Thyroid gland (tissue), 4 donors: ENCODE data around the gene TTBK1. TPM values are rescaled to one million over a fixed set of nuclear protein-coding genes. Genes with fewer than 3 reads are reported as not detected.

Experiments used
- DNase-seq, 2 donors: peaks; one replicate each; pipeline ENCODE4 v3.0.0-alpha.2; 2019
- H3K27ac ChIP-seq, 3 donors: fragments of 200-600 bp; sonication (generic); 1 replicate in 2 of 3; 2 replicates in 1 of 3; pipeline ENCODE4 v1.5.1; 2016 to 2019; ENCODE audit warnings: mild to moderate bottlenecking in 1 of 3, moderate library complexity in 1 of 3
- H3K27me3 ChIP-seq: fragments of 200-600 bp; sonication (generic); one replicate; pipeline ENCODE4 v1.5.1; 2019
- H3K36me3 ChIP-seq, 2 donors: fragments of 200-600 bp; sonication (generic); one replicate each; pipeline ENCODE4 v1.5.1; 2016 to 2019
- H3K4me1 ChIP-seq, 2 donors: fragments of 200-600 bp; sonication (generic); one replicate each; pipeline ENCODE4 v1.5.1; 2017 to 2019
- H3K4me3 ChIP-seq, 3 donors: fragments of 200-600 bp; sonication (generic); replicated peaks in 1 of 3; 1 replicate in 2 of 3; 2 replicates in 1 of 3; pipeline ENCODE4 v1.5.1; 2016; ENCODE audit warnings: mild to moderate bottlenecking in 1 of 3
- H3K9me3 ChIP-seq: fragments of 200-600 bp; sonication (generic); one replicate; pipeline ENCODE4 v1.5.1; 2017
- POLR2A ChIP-seq, 2 donors: fragments of 450-650 bp; IDR thresholded peaks; one replicate each; pipeline ENCODE4 v1.6.1; 2017; ENCODE audit warnings: antibody characterized with exemption in 2 of 2, mild to moderate bottlenecking in 2 of 2, moderate library complexity in 1 of 2
- WGBS, 2 donors: methylation state at CpG; one replicate each; pipeline ENCODE4 v1.1.5; 2017; 5-methylcytosine and 5-hydroxymethylcytosine counted together
- intact Hi-C: fragments of 100-400 bp; cut with DNase I; formaldehyde crosslinking; loops from one replicate; pipeline ENCODE4 v1.15.1; 2023
- total RNA-seq, 4 donors: library from RNA; depleted of rRNA; stranded (reverse); fragments of >200 nt; gene quantifications; one replicate each; pipeline ENCODE4 v1.2.3, GENCODE V29; 2016
- TF ChIP-seq, protein P1 (sequence below), 6 experiments: fragments of 200-600 bp in 3 of 6; fragments of 450-650 bp in 3 of 6; sonication (generic) in 3 of 6; IDR thresholded peaks; one replicate each; pipeline ENCODE4 v1.5.1; 2016 to 2019; ENCODE audit warnings: antibody characterized with exemption in 6 of 6, mild to moderate bottlenecking in 2 of 6, inconsistent platforms in 1 of 6, moderate library complexity in 1 of 6

TTBK1 gene
- total RNA-seq, 4 donors from 2014 or later, result 0.11 to 0.15 TPM; not detected in 2

DNA sequence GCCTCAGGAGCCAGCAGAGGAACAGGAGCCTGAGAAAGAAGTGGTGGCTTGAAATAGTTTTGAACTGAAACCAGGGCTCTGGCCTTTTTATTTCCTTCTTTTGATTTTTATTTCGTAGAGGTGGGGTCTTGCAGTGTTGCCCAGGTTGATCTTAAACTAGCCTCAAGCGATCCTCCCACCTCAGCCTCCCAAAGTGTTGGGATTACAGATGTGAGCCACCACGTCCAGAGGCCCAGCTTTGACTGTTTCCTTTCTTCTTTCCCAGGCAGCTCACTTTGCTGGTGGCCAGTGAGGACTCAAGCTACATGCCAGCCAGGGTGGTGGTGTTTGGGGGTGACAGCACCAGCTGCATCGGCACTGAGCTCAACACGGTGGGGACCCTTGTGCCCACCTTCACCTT, 40.8 kb upstream of the TTBK1 start:
- H3K36me3 ChIP-seq, result peaks cover 17 to 29% of the 10 kb centered on the region in 2 donors
- TF ChIP-seq, protein P1, sequence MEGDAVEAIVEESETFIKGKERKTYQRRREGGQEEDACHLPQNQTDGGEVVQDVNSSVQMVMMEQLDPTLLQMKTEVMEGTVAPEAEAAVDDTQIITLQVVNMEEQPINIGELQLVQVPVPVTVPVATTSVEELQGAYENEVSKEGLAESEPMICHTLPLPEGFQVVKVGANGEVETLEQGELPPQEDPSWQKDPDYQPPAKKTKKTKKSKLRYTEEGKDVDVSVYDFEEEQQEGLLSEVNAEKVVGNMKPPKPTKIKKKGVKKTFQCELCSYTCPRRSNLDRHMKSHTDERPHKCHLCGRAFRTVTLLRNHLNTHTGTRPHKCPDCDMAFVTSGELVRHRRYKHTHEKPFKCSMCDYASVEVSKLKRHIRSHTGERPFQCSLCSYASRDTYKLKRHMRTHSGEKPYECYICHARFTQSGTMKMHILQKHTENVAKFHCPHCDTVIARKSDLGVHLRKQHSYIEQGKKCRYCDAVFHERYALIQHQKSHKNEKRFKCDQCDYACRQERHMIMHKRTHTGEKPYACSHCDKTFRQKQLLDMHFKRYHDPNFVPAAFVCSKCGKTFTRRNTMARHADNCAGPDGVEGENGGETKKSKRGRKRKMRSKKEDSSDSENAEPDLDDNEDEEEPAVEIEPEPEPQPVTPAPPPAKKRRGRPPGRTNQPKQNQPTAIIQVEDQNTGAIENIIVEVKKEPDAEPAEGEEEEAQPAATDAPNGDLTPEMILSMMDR (IDR thresholded peaks at IDR 0.05), result no peak
- TF ChIP-seq POLR2A (IDR thresholded peaks at IDR 0.05), result no peak
- no peak for DNase-seq
- WGBS, 2 donors, result 92 to 93% methylated on average over 5 of the region's 5 CpGs
- no peak overlapping the region for H3K4me3 ChIP-seq
- intact Hi-C loops, result no loop called here
- H3K9me3 ChIP-seq, result no peaks in the 10 kb centered on the region
- H3K27me3 ChIP-seq, result no peaks in the 10 kb centered on the region
- no peaks in the 10 kb centered on the region for H3K4me1 ChIP-seq
- no peak overlapping the region for H3K27ac ChIP-seq

- TF ChIP-seq POLR2A (IDR thresholded peaks at IDR 0.05), result no peak
- TF ChIP-seq, protein P1 (IDR thresholded peaks at IDR 0.05), result no peak
- no peaks in the 10 kb centered on the region for H3K4me1 ChIP-seq
- WGBS, 2 donors, result 89 to 93% methylated on average over 17 of the region's 17 CpGs
- no peak for DNase-seq
- H3K36me3 ChIP-seq, result peaks cover 14 to 25% of the 10 kb centered on the region in 2 donors
- H3K27ac ChIP-seq, result no peak overlapping the region
- no peak overlapping the region for H3K4me3 ChIP-seq
- intact Hi-C loops, result no loop called here
- H3K27me3 ChIP-seq, result no peaks in the 10 kb centered on the region
- H3K9me3 ChIP-seq, result no peaks in the 10 kb centered on the region
Observed at GRCh38 chr6:43203029-43203717, 40.1 kb upstream of the TTBK1 start.

- Histone ChIP-seq H3K27me3 (no peaks in the 10 kb centered on the region), H3K27ac (no peak overlapping the region), H3K36me3 (peaks cover 14 to 25% of the 10 kb centered on the region in 2 donors), H3K9me3 (no peaks in the 10 kb centered on the region), H3K4me3 (no peak overlapping the region), H3K4me1 (no peaks in the 10 kb centered on the region)
- TF ChIP-seq, protein P1 (IDR thresholded peaks at IDR 0.05), result no peak
- no peak for TF ChIP-seq POLR2A (IDR thresholded peaks at IDR 0.05)
- WGBS, 2 donors, result 90 to 96% methylated on average over 8 of the region's 8 CpGs
- no peak for DNase-seq
- intact Hi-C loops, result no loop called here
Observed at GRCh38 chr6:43203718-43204095, 39.6 kb upstream of the TTBK1 start.

DNA sequence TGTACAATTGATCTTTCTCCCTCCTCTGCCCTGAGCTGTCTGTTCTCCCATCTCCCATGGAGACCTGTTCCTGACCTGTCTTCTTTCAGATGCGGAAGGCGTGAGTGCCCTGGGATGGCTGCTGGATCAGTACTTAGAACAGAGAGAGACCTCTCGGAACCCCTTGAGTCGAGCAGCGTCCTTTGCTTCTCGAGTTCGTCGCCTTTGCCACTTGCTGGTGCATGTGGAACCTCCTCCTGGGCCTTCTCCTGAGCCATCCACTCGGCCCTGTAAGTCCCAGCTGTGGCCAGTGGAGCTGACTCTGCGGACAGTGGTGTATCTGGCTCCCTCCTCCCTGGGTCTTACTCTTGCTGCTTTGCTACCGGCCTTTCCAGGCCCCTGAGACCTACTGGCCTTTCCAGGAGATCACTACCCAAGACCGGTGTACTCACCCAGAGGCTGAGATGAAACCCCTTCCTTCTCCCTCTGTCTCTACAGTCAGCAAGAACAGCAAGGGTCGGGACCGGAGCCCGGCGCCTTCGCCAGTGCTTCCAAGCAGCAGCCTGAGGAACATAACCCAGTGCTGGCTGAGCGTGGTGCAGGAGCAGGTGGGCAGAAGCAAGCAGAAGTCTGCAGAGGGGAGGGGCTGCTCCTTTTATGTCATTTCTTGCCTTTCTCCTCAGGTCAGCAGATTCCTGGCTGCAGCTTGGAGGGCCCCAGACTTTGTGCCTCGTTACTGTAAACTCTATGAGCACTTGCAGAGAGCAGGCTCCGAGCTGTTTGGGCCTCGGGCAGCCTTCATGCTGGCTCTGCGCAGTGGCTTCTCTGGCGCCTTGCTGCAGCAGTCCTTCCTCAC, 38.8 kb upstream of the TTBK1 start:
- no peaks in the 10 kb centered on the region for H3K9me3 ChIP-seq
- H3K27ac ChIP-seq, result no peak overlapping the region
- H3K4me3 ChIP-seq, result no peak overlapping the region
- no peak for DNase-seq
- peaks cover 14 to 25% of the 10 kb centered on the region in 2 donors for H3K36me3 ChIP-seq
- no peaks in the 10 kb centered on the region for H3K4me1 ChIP-seq
- TF ChIP-seq POLR2A (IDR thresholded peaks at IDR 0.05), result no peak
- TF ChIP-seq, protein P1 (IDR thresholded peaks at IDR 0.05), result no peak
- WGBS, 2 donors, result 94 to 95% methylated on average over 23 of the region's 23 CpGs
- intact Hi-C loops, result no loop called here
- H3K27me3 ChIP-seq, result no peaks in the 10 kb centered on the region

DNA sequence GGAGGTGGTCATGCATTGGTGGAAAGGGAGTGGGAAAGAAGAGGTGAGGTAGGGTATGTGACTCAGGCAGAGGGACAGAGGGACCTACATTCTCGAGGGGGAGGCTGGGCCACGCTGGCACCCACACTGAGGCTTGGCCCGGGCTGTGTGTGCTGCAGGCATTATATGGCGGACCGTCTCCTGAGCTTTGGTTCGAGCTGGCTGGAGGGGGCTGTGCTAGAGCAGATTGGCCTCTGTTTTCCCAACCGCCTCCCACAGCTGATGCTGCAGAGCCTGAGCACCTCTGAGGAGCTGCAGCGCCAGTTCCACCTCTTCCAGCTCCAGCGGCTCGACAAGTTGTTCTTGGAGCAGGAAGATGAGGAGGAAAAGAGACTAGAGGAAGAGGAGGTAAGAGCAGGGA, 37.4 kb upstream of the TTBK1 start:
- 89 to 96% methylated on average over 10 of the region's 10 CpGs for WGBS, 2 donors
- TF ChIP-seq POLR2A (IDR thresholded peaks at IDR 0.05), result no peak
- TF ChIP-seq, protein P1 (IDR thresholded peaks at IDR 0.05), result no peak
- intact Hi-C loops, result no loop called here
- H3K27me3 ChIP-seq, result no peaks in the 10 kb centered on the region
- no peaks in the 10 kb centered on the region for H3K4me1 ChIP-seq
- no peaks in the 10 kb centered on the region for H3K9me3 ChIP-seq
- H3K27ac ChIP-seq, result no peak overlapping the region
- H3K36me3 ChIP-seq, result peaks cover 5 to 15% of the 10 kb centered on the region in 2 donors
- no peak overlapping the region for H3K4me3 ChIP-seq
- no peak for DNase-seq
